Cardiac muscle cell (in vitro differentiated cells and primary cell): Measurements from ENCODE around the gene KTN1. TPM values are rescaled to one million over a fixed set of nuclear protein-coding genes. Genes with fewer than 3 reads are reported as not detected.

Source experiments
- DNase-seq, 2 donors: peaks; one replicate each; pipeline versions ENCODE4 v3.0.0 to v3.0.0-alpha.2; 2010 to 2017; ENCODE audit warnings: low read depth in 1 of 2, low spot score in 1 of 2
- H3K27ac ChIP-seq: fragments of 200-600 bp; sonication (generic); 2 replicates; pipeline ENCODE4 v1.5.1; 2016
- H3K27me3 ChIP-seq: fragments of 200-600 bp; sonication (generic); 2 replicates; pipeline ENCODE4 v1.6.0; 2016; ENCODE audit warnings: control low read depth
- H3K36me3 ChIP-seq: fragments of 200-600 bp; sonication (generic); 2 replicates; pipeline ENCODE4 v1.5.1; 2016; ENCODE audit warnings: control low read depth
- H3K4me1 ChIP-seq: fragments of 200-600 bp; sonication (generic); 2 replicates; pipeline ENCODE4 v1.8.1; 2017; ENCODE audit warnings: low read depth, mild to moderate bottlenecking, mixed run types
- H3K4me3 ChIP-seq: fragments of 200-600 bp; sonication (generic); 2 replicates; pipeline ENCODE4 v1.5.1; 2016; ENCODE audit warnings: mild to moderate bottlenecking
- H3K9me3 ChIP-seq: fragments of 200-600 bp; sonication (generic); 2 replicates; pipeline ENCODE4 v1.5.1; 2017; ENCODE audit warnings: low read depth, mild to moderate bottlenecking, control low read depth
- CTCF ChIP-seq: IDR thresholded peaks from 2 replicates; pipeline ENCODE4 v1.5.1; 2012; ENCODE audit warnings: low read depth, mild to moderate bottlenecking, low read length
- polyA plus RNA-seq: library from polyadenylated mRNA; unstranded; fragments of >200 nt; fragmentation: Nextera tagmentation; extraction: Ambion mirVana; gene quantifications from 2 replicates; pipeline ENCODE4 v1.2.1, GENCODE V29; 2016
- total RNA-seq: library from RNA; depleted of rRNA; stranded (reverse); fragments of >200 nt; gene quantifications from 2 replicates; pipeline ENCODE4 v1.2.3, GENCODE V29; 2016

The KTN1 gene
- total and polyA plus RNA-seq, 2 experiments from 2014 or later = 130 to 214 TPM

GRCh38 chr14:55681096-55681495 lies 101.1 kb downstream of the KTN1 start:
- H3K9me3 ChIP-seq = no peaks in the 10 kb centered on the region
- no peak for TF ChIP-seq CTCF
- H3K36me3 ChIP-seq = peaks cover 57% of the 10 kb centered on the region
- no peak for DNase-seq
- no peak overlapping the region for H3K4me3 ChIP-seq
- no peaks in the 10 kb centered on the region for H3K27me3 ChIP-seq
- H3K4me1 ChIP-seq = peaks cover 36% of the 10 kb centered on the region
- H3K27ac ChIP-seq = peak overlapping the region; percentile 92

GRCh38 chr14:55684956-55685584 lies 105.1 kb downstream of the KTN1 start:
- Histone ChIP-seq H3K9me3 (no peaks in the 10 kb centered on the region), H3K27me3 (no peaks in the 10 kb centered on the region), H3K4me3 (no peak overlapping the region), H3K27ac (no peak overlapping the region), H3K36me3 (peaks cover 39% of the 10 kb centered on the region), H3K4me1 (peaks cover 24% of the 10 kb centered on the region)
- no peak for TF ChIP-seq CTCF
- DNase-seq = no peak

GRCh38 chr14:55686713-55687112 lies 106.7 kb downstream of the KTN1 start:
- H3K4me3 ChIP-seq = no peak overlapping the region
- H3K9me3 ChIP-seq = no peaks in the 10 kb centered on the region
- H3K4me1 ChIP-seq = peaks cover 8% of the 10 kb centered on the region
- no peak for DNase-seq
- H3K27me3 ChIP-seq = no peaks in the 10 kb centered on the region
- TF ChIP-seq CTCF = no peak
- no peak overlapping the region for H3K27ac ChIP-seq
- peaks cover 27% of the 10 kb centered on the region for H3K36me3 ChIP-seq

GRCh38 chr14:55688566-55688965 lies 108.6 kb downstream of the KTN1 start:
- no peak for DNase-seq
- Histone ChIP-seq H3K9me3 (no peaks in the 10 kb centered on the region), H3K36me3 (peaks cover 18% of the 10 kb centered on the region), H3K4me1 (no peaks in the 10 kb centered on the region), H3K4me3 (no peak overlapping the region), H3K27me3 (no peaks in the 10 kb centered on the region), H3K27ac (no peak overlapping the region)
- no peak for TF ChIP-seq CTCF

- DNase-seq = no peak
- no peaks in the 10 kb centered on the region for H3K9me3 ChIP-seq
- no peaks in the 10 kb centered on the region for H3K4me1 ChIP-seq
- H3K27me3 ChIP-seq = no peaks in the 10 kb centered on the region
- H3K4me3 ChIP-seq = no peak overlapping the region
- H3K36me3 ChIP-seq = peaks cover 2% of the 10 kb centered on the region
- peak overlapping the region; percentile 16 for H3K27ac ChIP-seq
- no peak for TF ChIP-seq CTCF
Measured at GRCh38 chr14:55689981-55690871, 110.2 kb downstream of the KTN1 start.
